Measurements from ENCODE around the gene ACTL8.

Gene ACTL8

DNA sequence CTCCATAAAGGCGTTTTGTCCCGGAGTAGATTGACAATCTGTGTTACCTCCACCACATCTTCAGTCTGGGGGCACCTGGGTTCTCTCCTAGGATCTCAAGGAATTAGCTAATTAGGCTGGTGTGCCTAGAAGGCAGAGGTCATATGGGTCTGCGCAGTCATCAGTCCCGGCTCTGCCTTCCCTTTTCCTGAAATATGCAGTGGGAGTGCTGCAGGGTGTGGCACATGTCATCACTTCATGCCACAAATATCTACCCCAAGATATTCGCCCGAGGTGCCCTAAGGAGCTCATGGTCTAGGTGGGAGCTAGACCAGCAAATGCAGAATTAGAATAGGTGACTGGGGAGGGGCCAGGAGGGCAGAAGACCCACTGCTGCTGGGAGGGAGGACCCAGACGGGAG, 42.9 kb downstream of the ACTL8 start:
- peaks cover 11% of the 10 kb centered on the region for H3K4me1 Mint-ChIP-seq
- no peak overlapping the region for H3K4me3 Mint-ChIP-seq
- ATAC-seq: no peak
- H3K27me3 Mint-ChIP-seq: peaks cover 29% of the 10 kb centered on the region
- H3K27ac Mint-ChIP-seq: no peak overlapping the region
- H3K9me3 Mint-ChIP-seq: no peaks in the 10 kb centered on the region
- no peaks in the 10 kb centered on the region for H3K36me3 Mint-ChIP-seq

DNA sequence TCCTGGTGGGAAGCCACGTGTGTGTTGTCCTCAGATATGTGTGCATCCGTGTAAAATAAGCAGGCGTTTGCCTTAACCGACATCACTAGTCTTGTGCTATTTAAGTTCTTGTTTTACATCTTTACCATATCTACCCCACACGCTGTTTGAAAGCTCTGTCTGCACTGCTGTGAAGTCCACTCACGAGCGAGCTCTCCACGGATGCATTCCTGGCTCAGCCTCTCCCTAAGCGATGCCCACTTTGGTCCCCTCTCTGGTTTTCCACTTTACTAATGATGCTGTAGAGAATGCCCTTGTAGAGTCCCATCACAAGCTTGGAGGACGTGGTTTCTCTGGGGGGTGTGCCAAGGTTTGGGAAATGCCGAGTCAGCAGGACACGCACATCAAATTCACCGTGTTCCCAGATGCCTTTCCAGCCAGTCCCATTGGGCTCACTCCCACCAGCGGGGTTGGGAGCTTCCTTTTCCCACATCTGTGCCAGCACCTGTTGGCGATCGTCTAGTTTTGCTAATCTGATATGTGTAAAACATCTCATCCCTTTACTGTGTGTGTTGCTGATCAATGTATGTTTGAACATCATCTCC, 43.8 kb downstream of the ACTL8 start:
- Mint-ChIP-seq H3K9me3 (no peaks in the 10 kb centered on the region), H3K36me3 (no peaks in the 10 kb centered on the region), H3K27ac (no peak overlapping the region), H3K4me1 (peaks cover 11% of the 10 kb centered on the region), H3K4me3 (no peak overlapping the region), H3K27me3 (peaks cover 20% of the 10 kb centered on the region)
- ATAC-seq: no peak

- H3K9me3 Mint-ChIP-seq: no peaks in the 10 kb centered on the region
- peaks cover 18% of the 10 kb centered on the region for H3K27me3 Mint-ChIP-seq
- no peaks in the 10 kb centered on the region for H3K36me3 Mint-ChIP-seq
- no peak overlapping the region for H3K27ac Mint-ChIP-seq
- peaks cover 11% of the 10 kb centered on the region for H3K4me1 Mint-ChIP-seq
- H3K4me3 Mint-ChIP-seq: no peak overlapping the region
- no peak for ATAC-seq
Observed at GRCh38 chr1:17799642-17800041, 44.5 kb downstream of the ACTL8 start.

- Mint-ChIP-seq H3K27ac (no peak overlapping the region), H3K4me1 (peaks cover 5% of the 10 kb centered on the region)
- no peak for ATAC-seq
Observed at GRCh38 chr1:17802164-17802563, 47.0 kb downstream of the ACTL8 start.

DNA sequence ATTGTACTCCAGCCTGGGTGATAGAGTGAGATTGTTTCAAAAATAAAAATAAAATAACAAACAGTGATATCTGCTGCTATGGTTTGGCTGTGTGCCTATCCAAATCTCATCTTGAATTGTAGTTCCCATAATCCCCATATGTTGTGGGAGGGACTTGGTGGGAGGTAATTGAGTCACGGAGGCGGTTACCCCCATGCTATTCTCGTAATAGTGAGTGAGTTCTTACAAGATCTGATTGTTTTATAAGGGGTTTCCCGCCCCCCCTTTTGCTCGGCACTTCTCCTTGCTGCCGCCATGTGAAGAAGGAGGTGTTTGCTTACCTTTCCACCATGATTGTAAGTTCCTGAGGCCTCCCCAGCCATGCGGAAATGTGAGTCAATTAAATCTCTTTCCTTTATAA, 47.8 kb downstream of the ACTL8 start:
- H3K27me3 Mint-ChIP-seq: peaks cover 32% of the 10 kb centered on the region
- peaks cover 2% of the 10 kb centered on the region for H3K9me3 Mint-ChIP-seq
- no peaks in the 10 kb centered on the region for H3K36me3 Mint-ChIP-seq

More at GRCh38 chr1:17802164-17802563, 47.0 kb downstream of the ACTL8 start:
- Mint-ChIP-seq H3K4me3 (no peak overlapping the region), H3K27me3 (peaks cover 24% of the 10 kb centered on the region), H3K9me3 (no peaks in the 10 kb centered on the region), H3K36me3 (no peaks in the 10 kb centered on the region)

DNA sequence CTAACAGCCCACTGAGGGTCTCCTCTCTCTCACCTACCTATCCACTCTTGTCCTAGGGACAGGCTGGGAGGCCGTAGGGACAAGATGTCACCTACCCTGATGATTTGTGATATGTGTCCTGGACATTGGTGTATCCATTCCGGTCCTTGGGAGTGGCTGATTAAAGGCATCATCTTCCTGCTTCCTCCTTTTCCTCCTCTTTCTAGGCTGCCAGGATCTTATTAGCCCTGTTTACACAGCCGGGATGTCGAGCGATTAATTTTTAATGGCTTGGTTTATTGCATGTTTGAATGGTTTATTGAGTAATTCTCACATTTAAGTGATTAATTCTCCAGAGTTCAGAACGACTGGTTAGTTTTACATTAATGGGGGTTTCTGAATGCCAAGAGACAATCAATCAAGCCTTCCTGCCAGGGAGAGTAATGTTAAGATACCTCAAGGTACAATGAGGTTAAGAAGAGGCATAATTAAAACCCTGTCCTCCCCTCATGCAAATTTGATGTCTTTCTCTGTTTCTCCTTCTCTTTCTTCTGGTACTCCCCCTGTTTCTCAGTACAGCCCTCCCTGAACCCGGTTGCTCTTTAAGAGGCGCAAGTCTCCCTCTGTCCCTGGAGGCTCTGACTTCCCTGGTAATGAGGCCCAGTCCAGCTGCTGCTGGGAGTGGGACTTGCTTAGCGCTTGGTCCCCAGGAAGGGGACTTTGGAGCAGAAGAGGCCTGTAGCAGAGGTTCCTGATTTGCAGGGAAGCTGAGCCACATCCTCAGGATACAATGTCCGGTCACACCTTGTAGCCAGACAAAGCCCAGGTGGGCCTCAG, 50.9 kb downstream of the ACTL8 start:
- H3K27me3 Mint-ChIP-seq: peaks cover 23% of the 10 kb centered on the region
- no peak overlapping the region for H3K27ac Mint-ChIP-seq
- H3K4me1 Mint-ChIP-seq: no peaks in the 10 kb centered on the region
- no peak for ATAC-seq
- H3K4me3 Mint-ChIP-seq: no peak overlapping the region
- H3K9me3 Mint-ChIP-seq: peaks cover 2% of the 10 kb centered on the region
- no peaks in the 10 kb centered on the region for H3K36me3 Mint-ChIP-seq

More for the DNA sequence above, 47.8 kb downstream of the ACTL8 start:
- ATAC-seq: no peak
- no peak overlapping the region for H3K27ac Mint-ChIP-seq
- H3K4me1 Mint-ChIP-seq: no peaks in the 10 kb centered on the region
- no peak overlapping the region for H3K4me3 Mint-ChIP-seq

- no peak overlapping the region for H3K4me3 Mint-ChIP-seq
- peaks cover 27% of the 10 kb centered on the region for H3K27me3 Mint-ChIP-seq
- H3K4me1 Mint-ChIP-seq: no peaks in the 10 kb centered on the region
- H3K36me3 Mint-ChIP-seq: no peaks in the 10 kb centered on the region
- H3K27ac Mint-ChIP-seq: no peak overlapping the region
- no peak for ATAC-seq
- peaks cover 2% of the 10 kb centered on the region for H3K9me3 Mint-ChIP-seq
Observed at GRCh38 chr1:17808816-17809215, 53.7 kb downstream of the ACTL8 start.

GRCh38 chr1:17810668-17811067, 55.5 kb downstream of the ACTL8 start:
- Mint-ChIP-seq H3K4me3 (no peak overlapping the region), H3K4me1 (no peaks in the 10 kb centered on the region), H3K27me3 (peaks cover 31% of the 10 kb centered on the region), H3K9me3 (peaks cover 10% of the 10 kb centered on the region), H3K36me3 (no peaks in the 10 kb centered on the region), H3K27ac (no peak overlapping the region)
- no peak for ATAC-seq

DNA sequence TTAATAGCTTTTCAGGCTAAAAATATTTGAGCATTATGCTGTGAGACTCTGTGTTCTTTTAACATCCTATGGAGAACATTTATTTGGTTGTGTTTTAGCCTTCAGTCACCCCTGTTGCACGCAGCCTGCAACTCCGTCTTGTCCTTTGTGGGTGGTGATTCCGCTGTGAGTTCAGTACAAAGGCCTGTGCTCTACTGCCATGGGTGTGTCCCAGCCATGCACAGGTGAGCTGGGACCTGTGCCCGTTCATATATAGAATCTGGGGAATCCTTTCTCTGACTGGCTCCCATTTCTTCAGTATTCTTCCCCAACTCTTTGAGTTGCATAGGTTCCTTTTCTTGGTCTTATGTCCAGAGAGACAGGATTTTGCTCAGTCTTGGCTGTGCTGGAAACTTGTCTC, 61.4 kb downstream of the ACTL8 start:
- H3K27ac Mint-ChIP-seq: no peak overlapping the region
- H3K27me3 Mint-ChIP-seq: peaks cover 39% of the 10 kb centered on the region

DNA sequence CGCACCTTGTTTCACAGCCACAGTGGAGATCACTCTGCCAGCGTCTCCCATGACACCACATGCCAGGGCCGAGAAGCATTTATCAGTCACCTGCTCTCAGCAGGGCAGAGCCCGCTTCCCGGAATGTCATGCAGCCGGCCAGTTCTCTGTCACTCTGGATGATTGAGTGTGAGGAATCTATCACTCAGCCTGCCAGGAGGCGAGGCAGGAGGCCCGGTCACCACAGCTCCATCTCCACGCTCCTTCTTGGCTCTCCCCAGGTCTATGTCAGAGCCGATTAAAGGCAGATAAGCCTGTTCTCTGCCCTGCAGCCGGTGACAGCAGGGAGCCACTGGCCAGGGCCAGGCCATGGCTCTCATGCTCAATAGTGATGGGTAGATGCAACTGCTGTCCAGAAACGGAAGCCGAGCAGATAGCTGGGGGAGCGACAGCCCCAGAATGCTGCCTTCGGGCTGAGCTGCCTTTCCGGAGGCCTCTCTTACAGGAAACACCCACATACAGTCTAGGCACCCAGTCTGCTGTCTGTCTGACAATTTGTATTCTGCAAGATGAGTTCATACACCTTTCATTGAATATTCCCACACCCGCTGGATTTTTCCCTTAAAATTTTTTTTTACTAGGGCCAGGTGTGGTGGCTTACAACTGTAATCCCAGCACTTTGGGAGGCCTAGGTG, 64.1 kb downstream of the ACTL8 start:
- H3K9me3 Mint-ChIP-seq: peaks cover 7% of the 10 kb centered on the region
- ATAC-seq: no peak
- no peak overlapping the region for H3K4me3 Mint-ChIP-seq

More for the DNA sequence above, 61.4 kb downstream of the ACTL8 start:
- peaks cover 8% of the 10 kb centered on the region for H3K9me3 Mint-ChIP-seq
- no peak overlapping the region for H3K4me3 Mint-ChIP-seq
- no peaks in the 10 kb centered on the region for H3K36me3 Mint-ChIP-seq
- no peak for ATAC-seq
- H3K4me1 Mint-ChIP-seq: no peaks in the 10 kb centered on the region

DNA sequence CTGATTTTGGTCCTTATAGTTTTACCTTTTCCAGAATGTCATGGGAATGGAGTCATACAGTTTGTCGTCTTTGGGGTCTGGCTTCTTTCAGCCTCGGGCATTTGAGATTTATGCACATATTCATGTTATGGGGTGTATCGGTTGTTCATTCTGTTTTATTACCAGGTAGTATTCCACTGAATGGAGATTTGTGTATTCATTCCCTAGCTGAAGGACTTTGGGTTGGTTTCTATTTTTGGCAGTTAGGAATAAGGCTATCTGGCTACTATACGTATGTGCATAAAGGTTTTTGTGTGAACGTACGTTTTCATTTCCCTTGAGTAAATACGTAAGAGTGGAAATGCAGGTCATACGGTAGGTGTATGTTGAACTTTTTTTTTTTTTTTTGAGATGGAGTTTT, 65.1 kb downstream of the ACTL8 start:
- H3K4me1 Mint-ChIP-seq: no peaks in the 10 kb centered on the region
- peaks cover 55% of the 10 kb centered on the region for H3K27me3 Mint-ChIP-seq
- no peaks in the 10 kb centered on the region for H3K9me3 Mint-ChIP-seq
- no peak for ATAC-seq
- no peak overlapping the region for H3K27ac Mint-ChIP-seq
- H3K4me3 Mint-ChIP-seq: no peak overlapping the region
- H3K36me3 Mint-ChIP-seq: no peaks in the 10 kb centered on the region

More for the DNA sequence above, 64.1 kb downstream of the ACTL8 start:
- no peaks in the 10 kb centered on the region for H3K4me1 Mint-ChIP-seq
- H3K27me3 Mint-ChIP-seq: peaks cover 45% of the 10 kb centered on the region
- H3K27ac Mint-ChIP-seq: no peak overlapping the region
- no peaks in the 10 kb centered on the region for H3K36me3 Mint-ChIP-seq

GRCh38 chr1:17822741-17823426, 67.8 kb downstream of the ACTL8 start:
- H3K4me3 Mint-ChIP-seq: no peak overlapping the region
- no peaks in the 10 kb centered on the region for H3K36me3 Mint-ChIP-seq
- H3K9me3 Mint-ChIP-seq: peaks cover 2% of the 10 kb centered on the region
- H3K27me3 Mint-ChIP-seq: peaks cover 66% of the 10 kb centered on the region
- no peak for ATAC-seq
- no peak overlapping the region for H3K27ac Mint-ChIP-seq
- H3K4me1 Mint-ChIP-seq: no peaks in the 10 kb centered on the region

GRCh38 chr1:17825273-17826164, 70.4 kb downstream of the ACTL8 start:
- Mint-ChIP-seq H3K27me3 (peaks cover 72% of the 10 kb centered on the region), H3K36me3 (no peaks in the 10 kb centered on the region), H3K4me1 (no peaks in the 10 kb centered on the region), H3K4me3 (no peak overlapping the region), H3K9me3 (peaks cover 2% of the 10 kb centered on the region), H3K27ac (no peak overlapping the region)
- no peak for ATAC-seq

DNA sequence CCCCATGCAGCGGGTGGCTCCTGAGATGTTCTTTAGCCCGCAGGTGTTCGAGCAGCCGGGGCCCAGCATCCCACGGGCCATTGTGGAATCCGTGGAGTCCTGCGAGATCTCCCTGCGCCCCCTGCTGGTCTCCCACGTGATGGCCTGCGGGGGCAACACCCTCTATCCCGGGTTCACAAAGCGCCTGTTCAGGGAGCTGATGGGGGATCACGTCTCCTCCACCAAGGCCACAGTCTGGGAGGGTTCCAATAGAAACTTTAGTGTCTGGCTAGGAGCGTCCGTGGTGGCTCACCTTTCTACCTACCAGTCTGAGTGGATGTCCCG, 71.0 kb downstream of the ACTL8 start:
- H3K4me3 Mint-ChIP-seq: no peak overlapping the region
- no peaks in the 10 kb centered on the region for H3K36me3 Mint-ChIP-seq
- peaks cover 2% of the 10 kb centered on the region for H3K9me3 Mint-ChIP-seq
- peaks cover 75% of the 10 kb centered on the region for H3K27me3 Mint-ChIP-seq
- no peak for ATAC-seq
- no peak overlapping the region for H3K27ac Mint-ChIP-seq
- H3K4me1 Mint-ChIP-seq: no peaks in the 10 kb centered on the region

All from stimulated activated memory B cell treated with anti-CD40 and anti-IgM and Interleukin-4, amounts not matched to agents 10 μg/mL and 1 μg/mL and 100 μg/mL, for 72 hours (primary cell).